GM18520 (cell line): Measurements from ENCODE around the gene ABCG4.
A peak's percentile ranks its signal among the peaks of the same experiment; 100 is the strongest.

Experiments
- ATAC-seq: cut with Tn5 transposase; IDR thresholded peaks from one replicate; pipeline ENCODE4 v1.9.1; 2021; ENCODE audit not compliant: unreplicated experiment

ABCG4 gene

DNA sequence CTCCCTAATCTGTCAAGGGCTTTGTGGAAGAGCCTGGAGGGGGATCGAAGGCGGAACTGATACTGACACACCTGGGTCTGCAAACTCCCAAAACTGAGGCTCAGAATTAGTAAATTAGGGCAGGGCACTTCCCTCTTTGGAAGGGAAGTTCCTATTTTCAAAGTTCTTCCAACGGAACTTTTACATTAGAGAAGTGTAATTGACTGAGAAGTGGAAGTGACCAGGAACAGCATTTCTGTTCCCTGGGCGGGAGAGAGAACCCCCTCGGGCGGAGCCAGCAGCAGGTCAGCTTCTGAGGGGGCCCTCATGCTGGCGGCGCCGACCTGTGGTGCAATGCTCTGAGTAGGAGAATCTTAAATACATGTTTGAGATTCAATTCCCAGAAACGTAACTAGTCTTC, 56.2 kb downstream of the ABCG4 start:
- no peak for ATAC-seq

DNA sequence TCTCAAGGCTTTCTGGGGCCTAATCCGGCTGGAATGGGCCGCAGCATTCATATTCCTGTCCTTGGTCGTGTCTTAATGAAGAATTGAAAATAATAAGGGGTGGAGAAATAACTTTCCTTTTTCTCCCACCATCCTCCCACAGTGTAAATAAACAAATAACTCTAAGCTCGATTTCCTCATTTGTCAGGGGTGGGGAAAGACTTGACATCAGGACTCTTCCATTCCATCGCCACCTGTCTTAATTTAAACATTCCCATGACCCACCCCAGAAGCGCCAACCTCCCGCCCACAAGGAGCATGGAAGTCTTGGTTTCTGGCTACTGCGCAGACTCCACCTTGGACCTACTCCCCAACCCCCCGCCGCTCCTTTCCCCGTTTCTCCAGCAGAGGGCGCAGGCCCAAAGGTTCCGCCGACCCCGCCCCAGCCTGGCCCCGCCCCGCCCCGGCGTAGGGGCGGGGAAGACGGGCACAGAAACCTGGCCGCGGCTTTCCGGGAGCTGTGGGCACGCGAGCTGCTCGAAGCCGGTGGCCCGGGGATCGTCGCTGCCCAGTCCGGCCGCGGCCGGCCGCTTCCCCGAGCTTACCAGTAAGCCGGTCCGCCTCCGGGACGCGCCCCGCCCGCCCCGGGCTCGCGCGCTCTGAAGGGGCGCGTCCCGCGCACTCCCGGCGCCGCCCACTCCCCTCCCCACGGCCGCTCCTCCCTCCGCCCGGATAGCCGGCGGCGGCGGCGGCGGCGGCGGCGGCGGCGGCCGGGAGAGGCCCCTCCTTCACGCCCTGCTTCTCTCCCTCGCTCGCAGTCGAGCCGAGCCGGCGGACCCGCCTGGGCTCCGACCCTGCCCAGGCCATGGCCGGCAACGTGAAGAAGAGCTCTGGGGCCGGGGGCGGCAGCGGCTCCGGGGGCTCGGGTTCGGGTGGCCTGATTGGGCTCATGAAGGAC, 57.0 kb downstream of the ABCG4 start, which contains the start of gene CBL:
CBL (plus strand) TSS at position 766 of the 937 bp plus-strand sequence; CDS start at position 845, 79 bp downstream.
- peak; percentile 79 for ATAC-seq

DNA sequence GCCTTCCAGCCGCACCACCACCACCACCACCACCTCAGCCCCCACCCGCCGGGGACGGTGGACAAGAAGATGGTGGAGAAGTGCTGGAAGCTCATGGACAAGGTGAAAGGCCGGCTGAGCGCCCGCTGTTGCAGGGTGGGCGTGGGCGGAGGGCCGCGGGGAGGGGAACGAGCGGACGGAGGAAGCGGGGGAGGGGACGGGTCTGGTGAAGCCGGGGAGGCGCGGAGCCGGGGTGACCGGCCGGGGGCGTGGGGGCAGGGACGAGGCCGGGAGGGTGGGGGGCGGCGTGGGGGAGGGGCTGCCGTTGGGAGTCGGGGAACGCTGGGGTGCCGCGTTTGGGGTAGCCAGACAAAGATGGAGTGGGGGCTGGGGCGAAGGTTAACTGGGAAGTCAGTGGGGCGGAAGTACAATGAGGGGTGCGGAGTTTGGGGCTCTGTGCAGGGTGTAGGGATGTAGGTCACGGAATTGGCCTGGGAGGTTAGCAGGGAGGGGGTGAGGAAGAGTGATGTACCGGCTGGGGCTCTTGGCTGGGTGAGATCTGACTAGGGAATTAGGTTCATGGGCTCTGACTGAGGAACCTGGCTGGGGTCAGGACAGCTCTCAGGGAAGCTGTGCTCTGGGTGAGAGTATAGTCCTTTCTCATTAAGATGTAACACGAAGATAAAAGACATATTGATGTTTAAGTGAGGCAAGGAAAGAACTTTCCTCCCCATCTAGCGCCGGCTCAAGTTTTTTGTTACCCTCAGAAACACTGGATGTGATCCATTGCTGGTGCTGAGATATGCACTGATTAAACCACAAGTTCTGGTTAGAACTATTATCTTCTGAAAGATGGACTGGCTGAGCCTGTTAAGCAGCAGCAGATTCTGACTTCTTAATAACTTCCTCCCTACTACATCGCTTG, 57.9 kb downstream of the ABCG4 start:
- ATAC-seq: no peak

DNA sequence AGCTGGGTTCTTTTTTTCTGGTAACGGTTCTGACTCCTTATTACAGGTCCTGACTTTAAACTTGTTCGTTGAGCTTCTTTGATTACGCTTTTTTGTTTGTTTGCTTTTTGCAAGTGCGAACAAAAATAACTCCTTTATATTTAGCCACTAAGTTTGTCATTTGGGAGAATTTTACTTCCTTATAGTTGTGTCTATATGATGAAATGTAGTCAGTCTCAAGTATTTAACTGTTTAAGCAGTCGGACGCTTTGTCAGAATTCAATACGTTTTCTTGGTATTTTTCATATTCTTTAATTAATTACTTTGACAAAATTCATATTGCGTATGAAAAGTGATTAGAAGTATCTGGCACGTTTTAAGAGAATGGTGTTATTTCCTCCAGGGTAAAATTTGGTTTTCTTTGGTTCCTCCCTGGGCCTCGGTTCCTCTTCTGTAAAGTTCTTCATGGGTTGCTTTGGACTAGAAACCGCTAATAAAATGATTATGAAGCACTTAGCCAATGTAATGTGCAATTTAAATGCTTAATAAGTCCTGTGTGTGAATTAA, 58.6 kb downstream of the ABCG4 start:
- no peak for ATAC-seq

DNA sequence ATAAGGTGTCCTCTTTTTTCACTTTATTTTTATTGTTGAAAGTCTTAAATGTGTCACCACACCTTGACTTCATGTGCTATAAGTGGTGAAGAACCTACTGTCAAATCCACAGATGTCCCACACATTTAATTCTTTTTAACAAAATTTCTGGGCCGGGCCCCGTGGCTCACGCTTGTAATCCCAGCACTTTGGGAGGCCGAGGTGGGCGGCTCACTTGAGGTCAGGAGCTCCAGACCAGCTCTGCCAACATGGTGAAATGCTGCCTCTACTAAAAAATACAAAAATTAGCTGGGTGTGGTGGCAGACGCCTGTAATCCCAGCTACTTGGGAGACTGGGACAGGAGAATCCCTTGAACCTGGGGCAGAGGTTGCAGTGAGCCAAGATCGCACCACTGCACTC, 60.3 kb downstream of the ABCG4 start:
- ATAC-seq: no peak

DNA sequence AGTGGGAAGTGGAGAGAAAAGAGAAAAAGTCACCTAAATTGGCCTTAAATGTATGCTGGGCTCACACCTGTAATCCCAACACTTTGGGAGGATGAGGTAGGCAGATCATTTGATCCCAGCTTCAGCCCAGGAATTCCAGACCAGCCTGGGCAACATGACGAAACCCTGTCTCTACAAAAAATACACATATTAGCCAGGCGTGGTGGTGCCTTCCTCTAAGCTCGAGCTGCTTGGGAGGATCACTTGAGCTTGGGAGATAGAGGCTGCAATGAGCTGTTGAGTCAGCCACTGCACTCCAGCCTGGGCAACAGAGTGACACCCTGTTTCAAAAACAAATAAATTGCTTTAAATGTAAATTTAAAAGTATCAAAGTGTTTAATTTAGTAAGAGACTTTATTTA, 61.2 kb downstream of the ABCG4 start:
- no peak for ATAC-seq
